GM10248 (cell line): Measurements from ENCODE around the gene CCDC18.
"Not testable (repeated sequence)": the region's sequence is repeated elsewhere in the genome, so short reads cannot be mapped to it uniquely, and the experiment has no call there.

Source experiments
- CTCF ChIA-PET: fragments of 300-600 bp; sonication (Branson Sonifier 250); formaldehyde crosslinking; extraction: SDS; loops from one replicate; lab custom pipeline; 2021; ENCODE audit warnings: antibody characterized with exemption; lab: Yijun Ruan, JAX
- POLR2A ChIA-PET: fragments of 350-650 bp; sonication (Branson Sonifier 250); formaldehyde crosslinking; extraction: SDS; loops from one replicate; lab custom pipeline; 2020; ENCODE audit warnings: antibody characterized with exemption; lab: Yijun Ruan, JAX
- DNase-seq: peaks from one replicate; pipeline ENCODE4 v3.0.0; 2012; ENCODE audit errors: extremely low spot score
- CTCF ChIP-seq: IDR thresholded peaks from 2 replicates; pipeline ENCODE4 v1.5.1; 2012; ENCODE audit warnings: mild to moderate bottlenecking, low read depth; ENCODE audit errors: extremely low read depth, missing control alignments, control extremely low read depth

CCDC18 gene

GRCh38 chr1:93239863-93240262 lies 59.3 kb downstream of the CCDC18 start:
- CTCF ChIA-PET, result interaction anchor here (1.1 kb wide), 1 partner anchor 19 kb away, joined by 3 read pairs; no protein-coding TSS in a partner anchor
- DNase-seq, result no peak
- POLR2A ChIA-PET, result no interaction called here
- TF ChIP-seq CTCF, result no peak

DNA sequence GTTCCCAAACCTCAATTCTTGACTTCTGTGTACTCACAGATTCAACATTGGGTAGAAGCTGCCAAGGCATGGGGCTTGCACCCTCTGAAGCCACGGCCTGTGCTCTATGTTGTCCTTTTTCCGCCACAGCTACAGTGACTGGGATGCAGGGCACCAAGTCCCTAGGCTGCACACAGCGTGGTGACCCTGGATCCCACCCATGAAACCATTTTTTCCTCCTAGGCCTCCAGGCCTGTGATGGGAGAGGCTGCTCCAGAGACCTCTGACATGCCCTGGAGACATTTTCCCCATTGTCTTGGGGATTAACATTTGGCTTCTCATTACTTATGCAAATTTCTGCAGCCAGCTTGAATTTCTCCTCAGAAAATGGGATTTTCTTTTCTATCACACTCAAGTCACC lies 62.7 kb downstream of the CCDC18 start:
- DNase-seq, CTCF ChIA-PET, POLR2A ChIA-PET: not testable (repeated sequence)

DNA sequence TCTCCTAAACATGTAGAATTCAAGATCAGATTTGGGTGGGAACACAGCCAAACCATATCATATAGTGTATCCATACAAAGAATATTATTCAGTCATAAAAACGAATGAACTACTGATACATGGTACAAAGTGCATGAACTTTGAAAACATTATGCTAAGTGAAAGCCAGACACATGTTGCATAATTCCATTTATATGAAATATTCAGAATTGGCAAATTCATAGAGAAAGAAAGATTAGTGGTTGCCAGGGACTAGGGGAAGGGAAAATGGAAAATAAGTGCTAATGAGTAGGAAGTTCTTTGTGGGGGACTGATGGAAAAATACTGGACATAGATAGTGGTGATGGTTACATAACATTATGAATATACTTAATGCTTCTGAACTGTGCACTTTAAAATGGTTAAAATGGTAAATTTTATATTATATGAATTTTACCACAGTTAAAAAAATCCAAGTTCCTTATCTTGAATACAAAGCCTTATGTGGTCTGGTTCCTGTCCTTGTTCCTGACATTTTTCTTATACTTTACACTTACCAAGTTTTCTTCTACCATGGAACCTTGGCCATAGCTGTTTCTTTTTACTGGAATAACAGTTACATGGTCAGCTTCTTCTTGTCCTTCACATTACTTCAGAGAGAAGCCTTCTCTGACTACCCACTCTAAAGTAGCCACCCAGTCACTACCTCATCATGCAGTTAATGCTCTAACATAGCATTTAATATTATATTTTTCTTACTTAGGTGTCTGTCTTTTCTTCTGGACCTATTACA lies 64.0 kb downstream of the CCDC18 start:
- TF ChIP-seq CTCF, result no peak
- CTCF ChIA-PET, result no interaction called here

GRCh38 chr1:93251966-93252365 lies 71.4 kb downstream of the CCDC18 start:
- ChIA-PET POLR2A (no interaction called here), CTCF (interaction anchor here (1.4 to 1.6 kb wide), 2 partner anchors 11 to 53 kb away, joined by 3 to 5 read pairs; no protein-coding TSS in a partner anchor)
- no peak for DNase-seq
- TF ChIP-seq CTCF, result no peak

More for the DNA sequence above, 64.0 kb downstream of the CCDC18 start:
- POLR2A ChIA-PET, result no interaction called here
- DNase-seq, result no peak

DNA sequence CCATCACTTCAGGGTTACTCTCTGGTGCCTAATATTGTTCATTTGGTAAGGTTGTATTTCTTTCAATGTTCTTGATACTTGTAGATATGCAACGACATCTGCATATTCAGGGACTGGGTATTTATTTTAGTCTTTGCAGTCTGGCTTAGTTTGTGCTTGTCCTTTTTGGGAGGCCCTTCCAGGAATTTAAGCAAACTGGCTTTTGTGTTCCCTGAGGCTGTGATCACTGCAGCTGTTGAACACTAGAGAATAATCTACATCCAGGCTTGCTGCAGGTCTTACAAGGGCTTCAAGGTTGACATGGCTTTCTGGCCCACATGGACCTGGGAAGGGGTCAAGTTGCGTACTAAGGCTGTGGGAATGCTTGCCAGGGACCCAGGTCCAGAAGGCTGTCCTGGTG lies 72.1 kb downstream of the CCDC18 start:
- no peak for DNase-seq
- no peak for TF ChIP-seq CTCF
- ChIA-PET POLR2A (no interaction called here), CTCF (interaction anchor here (1.4 to 1.6 kb wide), 2 partner anchors 10 to 52 kb away, joined by 3 to 5 read pairs; no protein-coding TSS in a partner anchor)

DNA sequence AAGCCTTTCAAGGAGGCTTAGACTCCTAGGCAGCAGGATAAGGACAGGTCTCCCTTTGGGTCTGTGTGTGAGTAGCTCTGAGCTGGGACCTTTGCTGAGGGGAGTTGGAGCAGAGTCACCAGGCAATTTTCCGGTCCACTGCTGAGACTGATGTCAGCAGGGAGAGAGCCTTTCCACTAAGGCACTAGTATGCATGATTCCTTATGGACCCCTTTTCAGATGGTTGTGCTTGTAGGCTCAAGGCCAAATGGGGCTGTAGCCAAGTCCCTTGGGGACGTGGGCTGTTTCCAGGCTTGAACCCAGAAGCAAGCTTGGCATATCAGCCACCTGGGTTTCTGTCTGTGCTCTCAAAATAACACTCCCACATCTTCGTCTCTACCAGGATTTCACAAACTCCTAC lies 73.0 kb downstream of the CCDC18 start:
- DNase-seq, result no peak
- ChIA-PET POLR2A (interaction anchor here (0.5 kb wide), 1 partner anchor 72 kb away, joined by 4 read pairs; no protein-coding TSS in a partner anchor), CTCF (no interaction called here)
- no peak for TF ChIP-seq CTCF
